ENCODE data around the gene LILRA6.

The LILRA6 gene

GRCh38 chr19:54262066-54262465, 19.5 kb upstream of the LILRA6 start:
- DNase-seq (ENCODE audit: extremely low read depth, low read depth), result no peak
- TF ChIP-seq CTCF (IDR thresholded peaks at IDR 0.05; ENCODE audit: low read depth, low read length), result no peak

- TF ChIP-seq CTCF (IDR thresholded peaks at IDR 0.05; ENCODE audit: low read depth, low read length), result no peak
- DNase-seq (ENCODE audit: extremely low read depth, low read depth), result no peak
Observed at GRCh38 chr19:54257116-54257480, 14.5 kb upstream of the LILRA6 start, which contains the start of gene LILRB5. Gene LILRB5 (minus strand): TSS chr19:54257273. CDS start chr19:54257193, 80 bp downstream.

- no peak for DNase-seq (ENCODE audit: extremely low read depth, low read depth)
- no peak for TF ChIP-seq CTCF (IDR thresholded peaks at IDR 0.05; ENCODE audit: low read depth, low read length)
Observed at GRCh38 chr19:54256250-54257115, 13.9 kb upstream of the LILRA6 start.

DNA sequence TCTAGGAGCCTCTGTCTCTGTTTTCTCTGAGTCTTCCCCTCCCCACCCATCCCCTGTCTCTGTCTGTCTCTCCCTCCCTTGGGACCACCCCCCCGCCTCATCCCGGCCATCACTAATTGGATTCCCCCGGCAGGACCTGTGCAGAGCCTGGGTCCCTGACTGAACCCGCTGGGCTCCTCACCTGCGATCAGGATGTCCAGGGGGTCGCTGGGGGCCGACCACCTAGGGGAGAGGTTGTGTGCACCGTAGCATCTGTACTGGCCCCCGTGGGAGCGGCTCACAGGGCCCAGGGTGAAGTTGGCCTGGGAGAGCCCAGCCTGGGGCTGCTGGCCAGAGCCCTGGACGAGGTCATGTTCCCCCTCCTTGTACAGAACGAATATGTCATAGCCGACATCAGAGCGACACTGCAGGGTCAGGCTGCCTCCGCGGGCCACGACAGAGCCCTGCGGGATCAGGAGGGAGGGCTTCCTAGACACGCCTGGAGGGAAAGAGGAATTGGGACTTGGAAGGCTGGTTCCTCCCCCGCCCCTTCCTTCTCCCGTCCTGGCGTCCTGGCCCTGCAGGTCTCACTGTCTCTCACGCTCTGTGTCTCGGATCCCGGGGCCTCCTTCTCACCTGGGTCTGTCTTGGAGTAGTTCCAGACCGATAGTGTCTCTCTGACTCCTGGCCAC, 12.7 kb upstream of the LILRA6 start:
- no peak for TF ChIP-seq CTCF (IDR thresholded peaks at IDR 0.05; ENCODE audit: low read depth, low read length)
- no peak for DNase-seq (ENCODE audit: extremely low read depth, low read depth)

- DNase-seq (ENCODE audit: extremely low read depth, low read depth), result no peak
- TF ChIP-seq CTCF (IDR thresholded peaks at IDR 0.05; ENCODE audit: low read depth, low read length), result no peak
Observed at GRCh38 chr19:54254195-54254906, 11.8 kb upstream of the LILRA6 start.

- DNase-seq (ENCODE audit: extremely low read depth, low read depth), result no peak
- no peak for TF ChIP-seq CTCF (IDR thresholded peaks at IDR 0.05; ENCODE audit: low read depth, low read length)
Observed at GRCh38 chr19:54253331-54254194, 11.0 kb upstream of the LILRA6 start.
